ENCODE data around the gene ATRX. TPM values are rescaled to one million over a fixed set of nuclear protein-coding genes. Genes with fewer than 3 reads are reported as not detected.
"Not testable (repeated sequence)": the region's sequence is repeated elsewhere in the genome, so short reads cannot be mapped to it uniquely, and the experiment has no call there.

Gene ATRX
- total RNA-seq, 1 experiment from 2014 or later: 17.1 TPM

GRCh38 chrX:77565278-77565677 is 220.7 kb downstream of the ATRX start:
- no peaks in the 10 kb centered on the region for H3K27me3 ChIP-seq
- no peak overlapping the region for H3K4me3 ChIP-seq
- no peak for DNase-seq
- H3K9me3 ChIP-seq: no peaks in the 10 kb centered on the region
- no peaks in the 10 kb centered on the region for H3K36me3 ChIP-seq

- H3K36me3 ChIP-seq: no peaks in the 10 kb centered on the region
Observed at GRCh38 chrX:77564823-77565222, 221.2 kb downstream of the ATRX start.

GRCh38 chrX:77561372-77561771 is 224.6 kb downstream of the ATRX start:
- Histone ChIP-seq H3K9me3 (no peaks in the 10 kb centered on the region), H3K36me3 (peaks cover 4% of the 10 kb centered on the region; the same call in 1 of the 2 replicates), H3K4me3 (no peak overlapping the region)

More at GRCh38 chrX:77564823-77565222, 221.2 kb downstream of the ATRX start:
- Histone ChIP-seq H3K27me3 (no peaks in the 10 kb centered on the region), H3K4me3 (no peak overlapping the region), H3K9me3 (no peaks in the 10 kb centered on the region)
- DNase-seq: no peak

GRCh38 chrX:77556276-77556675 is 229.7 kb downstream of the ATRX start:
- no peak for DNase-seq
- H3K27me3 ChIP-seq: no peaks in the 10 kb centered on the region
- H3K4me3 ChIP-seq: no peak overlapping the region
- H3K36me3 ChIP-seq: peaks cover 4% of the 10 kb centered on the region; the same call in 1 of the 2 replicates
- H3K9me3 ChIP-seq: no peaks in the 10 kb centered on the region

More at GRCh38 chrX:77561372-77561771, 224.6 kb downstream of the ATRX start:
- DNase-seq: no peak
- H3K27me3 ChIP-seq: no peaks in the 10 kb centered on the region

- no peak overlapping the region for H3K4me3 ChIP-seq
- H3K27me3 ChIP-seq: no peaks in the 10 kb centered on the region
- no peaks in the 10 kb centered on the region; the same call in 1 of the 2 replicates for H3K36me3 ChIP-seq
- DNase-seq: no peak
- H3K9me3 ChIP-seq: no peaks in the 10 kb centered on the region
Observed at GRCh38 chrX:77548751-77549150, 237.3 kb downstream of the ATRX start.

GRCh38 chrX:77539778-77540177 is 246.2 kb downstream of the ATRX start:
- not testable (repeated sequence) for H3K36me3 ChIP-seq, H3K9me3 ChIP-seq, DNase-seq, H3K4me3 ChIP-seq, H3K27me3 ChIP-seq

- not testable (repeated sequence) for H3K4me3 ChIP-seq, H3K9me3 ChIP-seq, DNase-seq, H3K36me3 ChIP-seq, H3K27me3 ChIP-seq
Observed at GRCh38 chrX:77531261-77531660, 254.8 kb downstream of the ATRX start.

GRCh38 chrX:77528034-77528433 is 258.0 kb downstream of the ATRX start:
- Histone ChIP-seq H3K9me3 (0 out of 2 replicates have a peak, but pooled peaks cover 2% of the 10 kb centered on the region), H3K36me3 (no peaks in the 10 kb centered on the region), H3K4me3 (no peak overlapping the region), H3K27me3 (no peaks in the 10 kb centered on the region)
- no peak for DNase-seq

- H3K9me3 ChIP-seq: 0 out of 2 replicates have a peak, but pooled peaks cover 2% of the 10 kb centered on the region
- no peak overlapping the region for H3K4me3 ChIP-seq
- H3K27me3 ChIP-seq: no peaks in the 10 kb centered on the region
- no peak for DNase-seq
- no peaks in the 10 kb centered on the region; the same call in 1 of the 2 replicates for H3K36me3 ChIP-seq
Observed at GRCh38 chrX:77527233-77528001, 258.6 kb downstream of the ATRX start.

- H3K4me3 ChIP-seq: no peak overlapping the region
- no peaks in the 10 kb centered on the region for H3K9me3 ChIP-seq
- H3K27me3 ChIP-seq: no peaks in the 10 kb centered on the region
- H3K36me3 ChIP-seq: peaks cover 19% of the 10 kb centered on the region
- no peak for DNase-seq
Observed at GRCh38 chrX:77519765-77520164, 266.3 kb downstream of the ATRX start.

- H3K4me3 ChIP-seq: no peak overlapping the region
- H3K27me3 ChIP-seq: no peaks in the 10 kb centered on the region
- no peak for DNase-seq
- H3K9me3 ChIP-seq: no peaks in the 10 kb centered on the region
- no peaks in the 10 kb centered on the region; the same call in none of the 2 replicates for H3K36me3 ChIP-seq
Observed at GRCh38 chrX:77514177-77514576, 271.8 kb downstream of the ATRX start.

GRCh38 chrX:77510007-77510406 is 276.0 kb downstream of the ATRX start:
- Histone ChIP-seq H3K9me3 (no peaks in the 10 kb centered on the region), H3K27me3 (no peaks in the 10 kb centered on the region), H3K36me3 (peaks cover 3% of the 10 kb centered on the region), H3K4me3 (no peak overlapping the region)
- no peak for DNase-seq

GRCh38 chrX:77505227-77505626 is 280.8 kb downstream of the ATRX start:
- peaks cover 3% of the 10 kb centered on the region for H3K36me3 ChIP-seq
- no peaks in the 10 kb centered on the region for H3K27me3 ChIP-seq
- no peak for DNase-seq
- no peaks in the 10 kb centered on the region for H3K9me3 ChIP-seq
- H3K4me3 ChIP-seq: no peak overlapping the region

- H3K36me3 ChIP-seq: peaks cover 3% of the 10 kb centered on the region
- no peak for DNase-seq
- no peak overlapping the region for H3K4me3 ChIP-seq
- H3K27me3 ChIP-seq: no peaks in the 10 kb centered on the region
- no peaks in the 10 kb centered on the region for H3K9me3 ChIP-seq
Observed at GRCh38 chrX:77502951-77503525, 283.0 kb downstream of the ATRX start.

GRCh38 chrX:77500164-77500563 is 285.9 kb downstream of the ATRX start:
- not testable (repeated sequence) for H3K27me3 ChIP-seq, H3K4me3 ChIP-seq, H3K9me3 ChIP-seq, DNase-seq, H3K36me3 ChIP-seq

GRCh38 chrX:77493677-77494553 is 292.1 kb downstream of the ATRX start:
- DNase-seq: peak; percentile 59
- H3K9me3 ChIP-seq: no peaks in the 10 kb centered on the region

GRCh38 chrX:77484045-77484444 is 302.0 kb downstream of the ATRX start:
- no peaks in the 10 kb centered on the region for H3K36me3 ChIP-seq
- H3K4me3 ChIP-seq: no peak overlapping the region
- no peak for DNase-seq
- no peaks in the 10 kb centered on the region for H3K9me3 ChIP-seq
- no peaks in the 10 kb centered on the region for H3K27me3 ChIP-seq

More at GRCh38 chrX:77493677-77494553, 292.1 kb downstream of the ATRX start:
- H3K36me3 ChIP-seq: no peaks in the 10 kb centered on the region
- no peaks in the 10 kb centered on the region for H3K27me3 ChIP-seq
- no peak overlapping the region for H3K4me3 ChIP-seq
